ENCODE data around the gene AQP12B. TPM values are rescaled to one million over a fixed set of nuclear protein-coding genes. Genes with fewer than 3 reads are reported as not detected.

AQP12B gene
- total RNA-seq, 1 donor from 2014 or later: not detected

GRCh38 chr2:240714747-240715725 is 32.4 kb upstream of the AQP12B start:
- no peak for FAIRE-seq
- DNase-seq (ENCODE audit: low read depth): no peak
- H3K4me3 ChIP-seq (ENCODE audit: low read depth, low read length): no peak overlapping the region
- no peaks in the 10 kb centered on the region for H3K36me3 ChIP-seq (ENCODE audit: control insufficient read depth, insufficient read depth, low read length)
- TF ChIP-seq, protein P1, sequence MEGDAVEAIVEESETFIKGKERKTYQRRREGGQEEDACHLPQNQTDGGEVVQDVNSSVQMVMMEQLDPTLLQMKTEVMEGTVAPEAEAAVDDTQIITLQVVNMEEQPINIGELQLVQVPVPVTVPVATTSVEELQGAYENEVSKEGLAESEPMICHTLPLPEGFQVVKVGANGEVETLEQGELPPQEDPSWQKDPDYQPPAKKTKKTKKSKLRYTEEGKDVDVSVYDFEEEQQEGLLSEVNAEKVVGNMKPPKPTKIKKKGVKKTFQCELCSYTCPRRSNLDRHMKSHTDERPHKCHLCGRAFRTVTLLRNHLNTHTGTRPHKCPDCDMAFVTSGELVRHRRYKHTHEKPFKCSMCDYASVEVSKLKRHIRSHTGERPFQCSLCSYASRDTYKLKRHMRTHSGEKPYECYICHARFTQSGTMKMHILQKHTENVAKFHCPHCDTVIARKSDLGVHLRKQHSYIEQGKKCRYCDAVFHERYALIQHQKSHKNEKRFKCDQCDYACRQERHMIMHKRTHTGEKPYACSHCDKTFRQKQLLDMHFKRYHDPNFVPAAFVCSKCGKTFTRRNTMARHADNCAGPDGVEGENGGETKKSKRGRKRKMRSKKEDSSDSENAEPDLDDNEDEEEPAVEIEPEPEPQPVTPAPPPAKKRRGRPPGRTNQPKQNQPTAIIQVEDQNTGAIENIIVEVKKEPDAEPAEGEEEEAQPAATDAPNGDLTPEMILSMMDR (IDR thresholded peaks at IDR 0.05; ENCODE audit: insufficient read depth, low read length, severe bottlenecking): no peak
- H3K27me3 ChIP-seq (ENCODE audit: control insufficient read depth, insufficient read depth, low read length): peaks cover 4% of the 10 kb centered on the region

DNA sequence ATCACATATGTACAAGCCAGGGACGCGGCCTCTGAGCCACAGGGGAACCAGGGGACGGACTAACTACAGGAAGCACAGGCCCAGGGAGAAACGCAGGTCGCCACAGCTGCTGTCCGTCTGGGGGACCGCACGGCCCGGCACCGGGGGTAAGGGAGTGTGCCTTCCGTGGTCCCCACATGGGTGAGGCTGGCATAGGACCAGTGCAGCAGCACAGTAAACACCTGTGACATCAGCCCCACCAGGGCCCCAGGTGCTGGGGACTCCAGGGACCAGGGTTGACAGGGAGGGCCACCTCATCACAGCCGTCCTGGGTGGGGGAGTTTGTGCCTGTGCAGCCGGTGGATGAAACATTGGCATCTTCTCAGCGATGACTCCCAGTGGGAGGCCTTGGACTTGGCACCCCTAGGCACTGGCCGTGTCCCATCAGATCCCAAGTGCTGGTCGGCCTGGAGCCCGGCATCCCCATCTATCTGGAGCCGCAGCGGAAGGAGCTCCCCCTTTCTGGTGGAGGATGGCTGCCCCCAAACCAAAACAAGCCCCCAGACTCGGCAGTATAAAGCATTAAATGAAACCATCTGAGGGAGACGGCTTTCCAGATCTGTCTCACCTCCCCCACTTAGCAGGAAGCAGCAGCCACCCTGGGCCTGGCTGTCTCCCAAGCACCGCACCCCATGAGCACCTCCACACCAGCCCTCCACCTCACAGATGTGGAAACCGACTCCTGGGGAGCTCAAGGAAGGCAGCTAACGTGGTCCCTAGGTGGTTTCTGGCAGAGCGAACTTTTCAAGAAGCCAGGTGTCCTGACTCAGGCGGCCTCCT is 31.5 kb upstream of the AQP12B start:
- TF ChIP-seq, protein P1 (IDR thresholded peaks at IDR 0.05; ENCODE audit: insufficient read depth, low read length, severe bottlenecking): no peak
- FAIRE-seq: no peak
- Histone ChIP-seq H3K36me3 (ENCODE audit: control insufficient read depth, insufficient read depth, low read length) (no peaks in the 10 kb centered on the region), H3K27me3 (ENCODE audit: control insufficient read depth, insufficient read depth, low read length) (peaks cover 4% of the 10 kb centered on the region), H3K4me3 (ENCODE audit: low read depth, low read length) (no peak overlapping the region)
- DNase-seq (ENCODE audit: low read depth): no peak

GRCh38 chr2:240713071-240713927 is 30.6 kb upstream of the AQP12B start:
- Histone ChIP-seq H3K4me3 (ENCODE audit: low read depth, low read length) (no peak overlapping the region), H3K27me3 (ENCODE audit: control insufficient read depth, insufficient read depth, low read length) (peaks cover 4% of the 10 kb centered on the region), H3K36me3 (ENCODE audit: control insufficient read depth, insufficient read depth, low read length) (no peaks in the 10 kb centered on the region)
- TF ChIP-seq, protein P1 (IDR thresholded peaks at IDR 0.05; ENCODE audit: insufficient read depth, low read length, severe bottlenecking): no peak
- DNase-seq (ENCODE audit: low read depth): no peak
- no peak for FAIRE-seq

DNA sequence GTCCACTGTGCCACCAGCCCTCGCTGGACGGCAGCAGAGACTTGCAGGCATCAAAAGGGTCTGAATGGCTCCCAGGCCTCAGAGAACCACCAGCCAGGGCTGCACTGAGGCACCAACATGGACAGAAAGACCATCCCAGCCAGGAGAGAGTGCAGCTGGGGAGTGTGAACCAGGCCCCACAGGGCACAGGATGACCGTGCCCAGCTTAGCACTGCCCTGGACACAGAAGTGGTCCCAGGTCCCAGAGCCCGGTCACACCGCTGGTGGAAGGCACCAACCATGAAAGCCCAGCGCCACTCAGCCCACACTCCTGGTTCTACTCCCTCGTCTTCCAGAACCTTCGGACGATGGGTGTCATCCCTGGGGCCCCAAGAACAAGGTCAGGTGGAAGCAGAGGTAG is 29.4 kb upstream of the AQP12B start:
- TF ChIP-seq, protein P1 (IDR thresholded peaks at IDR 0.05; ENCODE audit: insufficient read depth, low read length, severe bottlenecking): no peak
- H3K27me3 ChIP-seq (ENCODE audit: control insufficient read depth, insufficient read depth, low read length): peaks cover 5% of the 10 kb centered on the region
- H3K4me3 ChIP-seq (ENCODE audit: low read depth, low read length): no peak overlapping the region
- FAIRE-seq (no peak), DNase-seq (ENCODE audit: low read depth) (no peak)
- no peaks in the 10 kb centered on the region for H3K36me3 ChIP-seq (ENCODE audit: control insufficient read depth, insufficient read depth, low read length)

DNA sequence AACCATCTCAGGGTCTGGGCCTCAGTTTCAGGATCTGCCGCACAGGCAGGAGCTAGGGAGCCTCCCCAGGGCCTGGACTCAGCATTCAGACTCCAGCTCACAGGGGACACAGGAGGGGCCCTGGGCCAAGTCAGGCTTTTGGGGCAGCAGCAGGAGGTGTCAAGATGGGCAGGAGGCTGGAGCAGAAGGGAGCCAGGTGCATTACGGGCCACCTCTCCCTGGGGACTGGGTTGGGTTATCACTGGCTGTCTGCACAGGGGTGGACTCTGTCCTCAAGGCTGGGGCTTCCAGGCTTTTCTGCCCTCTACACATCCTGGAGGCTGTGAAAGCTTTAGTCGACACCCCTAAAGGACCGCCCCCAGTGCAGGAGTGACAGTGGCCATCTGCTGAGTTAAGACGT is 29.0 kb upstream of the AQP12B start:
- TF ChIP-seq, protein P1 (IDR thresholded peaks at IDR 0.05; ENCODE audit: insufficient read depth, low read length, severe bottlenecking): no peak
- H3K4me3 ChIP-seq (ENCODE audit: low read depth, low read length): no peak overlapping the region
- no peak for FAIRE-seq
- DNase-seq (ENCODE audit: low read depth): no peak
- peaks cover 5% of the 10 kb centered on the region for H3K27me3 ChIP-seq (ENCODE audit: control insufficient read depth, insufficient read depth, low read length)
- no peaks in the 10 kb centered on the region for H3K36me3 ChIP-seq (ENCODE audit: control insufficient read depth, insufficient read depth, low read length)

Data from bronchial epithelial cell (primary cell).